H1 (cell line): ENCODE measurements around the gene SLC8A1.

Experiments used
- CTCF ChIP-seq, 3 experiments: IDR thresholded peaks; 1 replicate in 2 of 3; 2 replicates in 1 of 3; pipeline versions ENCODE4 v1.5.1 to v1.6.1; 2011; ENCODE audit warnings: low read length in 3 of 3, mild to moderate bottlenecking in 3 of 3, inconsistent platforms in 2 of 3, low read depth in 1 of 3, moderate library complexity in 1 of 3; ENCODE audit not compliant: insufficient read depth in 1 of 3; ENCODE audit errors: control extremely low read depth in 1 of 3
- FOSL1 ChIP-seq: IDR thresholded peaks from 2 replicates; pipeline ENCODE4 v1.6.1; 2011; ENCODE audit warnings: mild to moderate bottlenecking, low read depth, low read length, moderate library complexity; ENCODE audit not compliant: insufficient read depth
- KDM1A ChIP-seq: fragments of 200-600, 300-600 bp; sonication (generic); IDR thresholded peaks from 2 replicates; pipeline ENCODE4 v1.7.1; 2016; ENCODE audit warnings: mild to moderate bottlenecking, low read length, borderline replicate concordance
- MAX ChIP-seq: IDR thresholded peaks from 2 replicates; pipeline ENCODE4 v1.6.1; 2012; ENCODE audit warnings: inconsistent platforms
- POLR2A ChIP-seq, 2 experiments: IDR thresholded peaks; 1 replicate in 1 of 2; 2 replicates in 1 of 2; pipeline ENCODE4 v1.6.1; 2011; ENCODE audit warnings: low read depth in 2 of 2, low read length in 2 of 2, mild to moderate bottlenecking in 2 of 2; ENCODE audit errors: control extremely low read depth in 1 of 2
- POLR2AphosphoS5 ChIP-seq: IDR thresholded peaks from 2 replicates; pipeline ENCODE4 v1.6.1; 2011; ENCODE audit warnings: low read depth, low read length
- SP1 ChIP-seq: IDR thresholded peaks from 2 replicates; pipeline ENCODE4 v1.6.1; 2011; ENCODE audit warnings: low read depth, low read length
- TF ChIP-seq, protein P1 (sequence below): fragments of 300-600 bp; sonication (generic); IDR thresholded peaks from 2 replicates; pipeline ENCODE4 v1.7.1; 2012; ENCODE audit warnings: low read length, moderate library complexity, mild to moderate bottlenecking, inconsistent platforms; ENCODE audit not compliant: insufficient replicate concordance

DNA sequence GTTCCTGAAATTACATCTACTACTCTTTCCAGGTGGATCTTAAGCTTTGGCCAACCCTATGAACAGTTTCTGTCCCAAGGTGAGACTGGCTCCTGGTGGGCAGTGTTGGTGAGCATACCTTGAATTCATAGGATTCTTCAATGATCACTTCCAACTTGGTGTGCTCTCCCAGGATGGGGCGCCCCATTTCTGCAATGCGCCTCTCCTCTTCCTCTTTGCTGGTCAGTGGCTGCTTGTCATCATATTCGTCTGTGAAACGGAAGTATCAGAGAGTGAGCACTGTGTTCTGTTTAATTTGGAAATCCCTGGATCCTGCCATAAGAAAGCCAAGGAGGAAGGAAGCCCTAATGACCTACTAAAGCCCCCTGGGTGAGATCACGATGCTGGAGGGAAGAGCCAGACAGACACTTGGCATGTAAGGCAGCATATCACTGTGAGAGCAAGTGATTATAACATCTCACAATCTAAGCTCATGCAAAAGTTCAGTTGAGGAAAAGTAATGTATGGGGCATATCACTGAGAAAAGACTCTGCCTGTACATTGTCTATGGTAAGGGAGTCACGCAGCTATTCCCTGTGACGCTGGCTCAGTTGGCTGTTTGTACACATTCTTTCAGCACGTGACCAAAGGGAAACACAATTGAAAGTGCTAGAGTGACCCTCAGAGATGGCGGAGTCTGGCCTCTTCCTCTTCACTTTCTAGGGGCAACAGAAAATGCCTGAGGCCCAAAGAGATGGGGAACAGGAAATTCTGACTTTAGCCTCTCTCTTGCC lies 287.0 kb downstream of the SLC8A1 start:
- no peak for TF ChIP-seq KDM1A
- no peak for TF ChIP-seq POLR2AphosphoS5
- TF ChIP-seq, protein P1, sequence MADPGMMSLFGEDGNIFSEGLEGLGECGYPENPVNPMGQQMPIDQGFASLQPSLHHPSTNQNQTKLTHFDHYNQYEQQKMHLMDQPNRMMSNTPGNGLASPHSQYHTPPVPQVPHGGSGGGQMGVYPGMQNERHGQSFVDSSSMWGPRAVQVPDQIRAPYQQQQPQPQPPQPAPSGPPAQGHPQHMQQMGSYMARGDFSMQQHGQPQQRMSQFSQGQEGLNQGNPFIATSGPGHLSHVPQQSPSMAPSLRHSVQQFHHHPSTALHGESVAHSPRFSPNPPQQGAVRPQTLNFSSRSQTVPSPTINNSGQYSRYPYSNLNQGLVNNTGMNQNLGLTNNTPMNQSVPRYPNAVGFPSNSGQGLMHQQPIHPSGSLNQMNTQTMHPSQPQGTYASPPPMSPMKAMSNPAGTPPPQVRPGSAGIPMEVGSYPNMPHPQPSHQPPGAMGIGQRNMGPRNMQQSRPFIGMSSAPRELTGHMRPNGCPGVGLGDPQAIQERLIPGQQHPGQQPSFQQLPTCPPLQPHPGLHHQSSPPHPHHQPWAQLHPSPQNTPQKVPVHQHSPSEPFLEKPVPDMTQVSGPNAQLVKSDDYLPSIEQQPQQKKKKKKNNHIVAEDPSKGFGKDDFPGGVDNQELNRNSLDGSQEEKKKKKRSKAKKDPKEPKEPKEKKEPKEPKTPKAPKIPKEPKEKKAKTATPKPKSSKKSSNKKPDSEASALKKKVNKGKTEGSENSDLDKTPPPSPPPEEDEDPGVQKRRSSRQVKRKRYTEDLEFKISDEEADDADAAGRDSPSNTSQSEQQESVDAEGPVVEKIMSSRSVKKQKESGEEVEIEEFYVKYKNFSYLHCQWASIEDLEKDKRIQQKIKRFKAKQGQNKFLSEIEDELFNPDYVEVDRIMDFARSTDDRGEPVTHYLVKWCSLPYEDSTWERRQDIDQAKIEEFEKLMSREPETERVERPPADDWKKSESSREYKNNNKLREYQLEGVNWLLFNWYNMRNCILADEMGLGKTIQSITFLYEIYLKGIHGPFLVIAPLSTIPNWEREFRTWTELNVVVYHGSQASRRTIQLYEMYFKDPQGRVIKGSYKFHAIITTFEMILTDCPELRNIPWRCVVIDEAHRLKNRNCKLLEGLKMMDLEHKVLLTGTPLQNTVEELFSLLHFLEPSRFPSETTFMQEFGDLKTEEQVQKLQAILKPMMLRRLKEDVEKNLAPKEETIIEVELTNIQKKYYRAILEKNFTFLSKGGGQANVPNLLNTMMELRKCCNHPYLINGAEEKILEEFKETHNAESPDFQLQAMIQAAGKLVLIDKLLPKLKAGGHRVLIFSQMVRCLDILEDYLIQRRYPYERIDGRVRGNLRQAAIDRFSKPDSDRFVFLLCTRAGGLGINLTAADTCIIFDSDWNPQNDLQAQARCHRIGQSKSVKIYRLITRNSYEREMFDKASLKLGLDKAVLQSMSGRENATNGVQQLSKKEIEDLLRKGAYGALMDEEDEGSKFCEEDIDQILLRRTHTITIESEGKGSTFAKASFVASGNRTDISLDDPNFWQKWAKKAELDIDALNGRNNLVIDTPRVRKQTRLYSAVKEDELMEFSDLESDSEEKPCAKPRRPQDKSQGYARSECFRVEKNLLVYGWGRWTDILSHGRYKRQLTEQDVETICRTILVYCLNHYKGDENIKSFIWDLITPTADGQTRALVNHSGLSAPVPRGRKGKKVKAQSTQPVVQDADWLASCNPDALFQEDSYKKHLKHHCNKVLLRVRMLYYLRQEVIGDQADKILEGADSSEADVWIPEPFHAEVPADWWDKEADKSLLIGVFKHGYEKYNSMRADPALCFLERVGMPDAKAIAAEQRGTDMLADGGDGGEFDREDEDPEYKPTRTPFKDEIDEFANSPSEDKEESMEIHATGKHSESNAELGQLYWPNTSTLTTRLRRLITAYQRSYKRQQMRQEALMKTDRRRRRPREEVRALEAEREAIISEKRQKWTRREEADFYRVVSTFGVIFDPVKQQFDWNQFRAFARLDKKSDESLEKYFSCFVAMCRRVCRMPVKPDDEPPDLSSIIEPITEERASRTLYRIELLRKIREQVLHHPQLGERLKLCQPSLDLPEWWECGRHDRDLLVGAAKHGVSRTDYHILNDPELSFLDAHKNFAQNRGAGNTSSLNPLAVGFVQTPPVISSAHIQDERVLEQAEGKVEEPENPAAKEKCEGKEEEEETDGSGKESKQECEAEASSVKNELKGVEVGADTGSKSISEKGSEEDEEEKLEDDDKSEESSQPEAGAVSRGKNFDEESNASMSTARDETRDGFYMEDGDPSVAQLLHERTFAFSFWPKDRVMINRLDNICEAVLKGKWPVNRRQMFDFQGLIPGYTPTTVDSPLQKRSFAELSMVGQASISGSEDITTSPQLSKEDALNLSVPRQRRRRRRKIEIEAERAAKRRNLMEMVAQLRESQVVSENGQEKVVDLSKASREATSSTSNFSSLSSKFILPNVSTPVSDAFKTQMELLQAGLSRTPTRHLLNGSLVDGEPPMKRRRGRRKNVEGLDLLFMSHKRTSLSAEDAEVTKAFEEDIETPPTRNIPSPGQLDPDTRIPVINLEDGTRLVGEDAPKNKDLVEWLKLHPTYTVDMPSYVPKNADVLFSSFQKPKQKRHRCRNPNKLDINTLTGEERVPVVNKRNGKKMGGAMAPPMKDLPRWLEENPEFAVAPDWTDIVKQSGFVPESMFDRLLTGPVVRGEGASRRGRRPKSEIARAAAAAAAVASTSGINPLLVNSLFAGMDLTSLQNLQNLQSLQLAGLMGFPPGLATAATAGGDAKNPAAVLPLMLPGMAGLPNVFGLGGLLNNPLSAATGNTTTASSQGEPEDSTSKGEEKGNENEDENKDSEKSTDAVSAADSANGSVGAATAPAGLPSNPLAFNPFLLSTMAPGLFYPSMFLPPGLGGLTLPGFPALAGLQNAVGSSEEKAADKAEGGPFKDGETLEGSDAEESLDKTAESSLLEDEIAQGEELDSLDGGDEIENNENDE: no peak
- TF ChIP-seq CTCF (IDR thresholded peaks at IDR 0.05; ENCODE audit: control extremely low read depth in 1 of 3, insufficient read depth in 1 of 3, low read depth in 1 of 3, low read length in 3 of 3): no peak
- no peak for TF ChIP-seq FOSL1
- no peak for TF ChIP-seq POLR2A (IDR thresholded peaks at IDR 0.05; ENCODE audit: control extremely low read depth in 1 of 2, low read depth in 2 of 2, low read length in 2 of 2)
- TF ChIP-seq MAX: no peak
- no peak for TF ChIP-seq SP1
